ENCODE data around the gene WNK4. TPM values are rescaled to one million over a fixed set of nuclear protein-coding genes. Genes with fewer than 3 reads are reported as not detected.

Gene WNK4
- total and polyA plus RNA-seq, 8 donors: 1.1 to 30.4 (median 2.7) TPM

- H3K9me3 ChIP-seq: no peaks in the 10 kb centered on the region
- WGBS, 5 donors: 71 to 81% (median 76%) methylated on average over 11 of the region's 11 CpGs
- no peaks in the 10 kb centered on the region for H3K27me3 ChIP-seq
- H3K4me1 ChIP-seq: peaks cover 5 to 28% (median 17%) of the 10 kb centered on the region in 4 donors
- H3K4me3 ChIP-seq: no peak overlapping the region
- no peak for DNase-seq
- intact Hi-C loops (cut with DNase I; ENCODE audit: low total_unique reads): loop anchor here (5.0 kb wide), 1 partner anchor 90 kb away; no protein-coding TSS in a partner anchor
- no peak overlapping the region for H3K27ac ChIP-seq
- peaks cover 70 to 92% (median 90%) of the 10 kb centered on the region in 4 donors for H3K36me3 ChIP-seq
- no peak for TF ChIP-seq POLR2A (IDR thresholded peaks at IDR 0.05)
- TF ChIP-seq EP300 (IDR thresholded peaks at IDR 0.05): no peak
- TF ChIP-seq POLR2AphosphoS5 (IDR thresholded peaks at IDR 0.05): no peak
- no peak for TF ChIP-seq CTCF (IDR thresholded peaks at IDR 0.05)
Measured at GRCh38 chr17:42841975-42842685, 61.7 kb downstream of the WNK4 start.

- Histone ChIP-seq H3K27me3 (no peaks in the 10 kb centered on the region), H3K9me3 (no peaks in the 10 kb centered on the region), H3K36me3 (peaks cover 57 to 79% (median 77%) of the 10 kb centered on the region in 4 donors), H3K27ac (peak overlapping the region in 1 of 5 donors; percentile 60), H3K4me3 (no peak overlapping the region), H3K4me1 (peaks cover 5 to 37% (median 20%) of the 10 kb centered on the region in 4 donors)
- no peak for TF ChIP-seq EP300 (IDR thresholded peaks at IDR 0.05)
- TF ChIP-seq CTCF (IDR thresholded peaks at IDR 0.05): peak in 5 of 7 experiments; percentile 81 to 96 (median 86)
- TF ChIP-seq POLR2AphosphoS5 (IDR thresholded peaks at IDR 0.05): peak in 2 of 3 donors; percentile 20 to 76
- TF ChIP-seq POLR2A (IDR thresholded peaks at IDR 0.05): no peak
- DNase-seq: peak in 1 of 2 donors; percentile 87
- intact Hi-C loops (cut with DNase I; ENCODE audit: low total_unique reads): loop anchor here (5.0 kb wide), 1 partner anchor 89 kb away; no protein-coding TSS in a partner anchor
- 34 to 43% (median 38%) methylated on average over 6 of the region's 6 CpGs for WGBS, 5 donors
Measured at GRCh38 chr17:42843358-42843934, 63.0 kb downstream of the WNK4 start.

- peaks cover 5 to 38% (median 22%) of the 10 kb centered on the region in 4 donors for H3K4me1 ChIP-seq
- no peaks in the 10 kb centered on the region for H3K9me3 ChIP-seq
- TF ChIP-seq EP300 (IDR thresholded peaks at IDR 0.05) (no peak), POLR2AphosphoS5 (IDR thresholded peaks at IDR 0.05) (no peak), CTCF (IDR thresholded peaks at IDR 0.05) (no peak), POLR2A (IDR thresholded peaks at IDR 0.05) (no peak)
- WGBS, 5 donors: 70 to 86% (median 78%) methylated on average over 4 of the region's 4 CpGs
- intact Hi-C loops (cut with DNase I; ENCODE audit: low total_unique reads): loop anchor here (5.0 kb wide), 1 partner anchor 88 kb away; no protein-coding TSS in a partner anchor
- DNase-seq: no peak
- peaks cover 48 to 71% (median 68%) of the 10 kb centered on the region in 4 donors for H3K36me3 ChIP-seq
- no peaks in the 10 kb centered on the region for H3K27me3 ChIP-seq
- peak within 1 kb of the TSS in 1 of 5 donors; percentile 60 for H3K27ac ChIP-seq
- H3K4me3 ChIP-seq: no peak within 1 kb of the TSS
Measured at GRCh38 chr17:42844271-42844670, 63.9 kb downstream of the WNK4 start, which contains the start of gene AOC2. TSS of gene AOC2 (plus strand) at chr17:42844580. CDS start at chr17:42844627, 47 bp downstream.

- Histone ChIP-seq H3K27me3 (no peaks in the 10 kb centered on the region), H3K36me3 (peaks cover 42 to 64% (median 61%) of the 10 kb centered on the region in 4 donors), H3K4me1 (peaks cover 10 to 45% (median 29%) of the 10 kb centered on the region in 4 donors), H3K4me3 (no peak overlapping the region), H3K9me3 (no peaks in the 10 kb centered on the region), H3K27ac (peak overlapping the region in 1 of 5 donors; percentile 38)
- WGBS, 5 donors: 88 to 95% (median 91%) methylated on average over 13 to 24 of the region's 24 CpGs
- no peak for DNase-seq
- TF ChIP-seq CTCF (IDR thresholded peaks at IDR 0.05): no peak
- no peak for TF ChIP-seq POLR2A (IDR thresholded peaks at IDR 0.05)
- no peak for TF ChIP-seq EP300 (IDR thresholded peaks at IDR 0.05)
- TF ChIP-seq POLR2AphosphoS5 (IDR thresholded peaks at IDR 0.05): no peak
- intact Hi-C loops (cut with DNase I; ENCODE audit: low total_unique reads): loop anchor here (5.0 kb wide), 2 partner anchors 87 to 97 kb away; no protein-coding TSS in a partner anchor
Measured at GRCh38 chr17:42844761-42845555, 64.5 kb downstream of the WNK4 start.

All from stomach (tissue), 9 donors.